OCI-LY1 (cell line): ENCODE measurements around the gene RALGPS2.

ENCODE experiments used
- EZH2 ChIP-seq: fragments of 200-600 bp; sonication (generic), shearing (Covaris generic); IDR thresholded peaks from 2 replicates; pipeline ENCODE4 v1.8.0; 2017; ENCODE audit warnings: borderline replicate concordance, mixed run types, mild to moderate bottlenecking, antibody characterized with exemption, low read length, moderate library complexity, mixed read lengths
- TF ChIP-seq, protein P1 (sequence below): fragments of 200-600 bp; sonication (generic), shearing (Covaris generic); IDR thresholded peaks from 2 replicates; pipeline ENCODE4 v1.5.1; 2017; ENCODE audit warnings: mild to moderate bottlenecking, antibody characterized with exemption, low read length, moderate library complexity, mixed read lengths

DNA sequence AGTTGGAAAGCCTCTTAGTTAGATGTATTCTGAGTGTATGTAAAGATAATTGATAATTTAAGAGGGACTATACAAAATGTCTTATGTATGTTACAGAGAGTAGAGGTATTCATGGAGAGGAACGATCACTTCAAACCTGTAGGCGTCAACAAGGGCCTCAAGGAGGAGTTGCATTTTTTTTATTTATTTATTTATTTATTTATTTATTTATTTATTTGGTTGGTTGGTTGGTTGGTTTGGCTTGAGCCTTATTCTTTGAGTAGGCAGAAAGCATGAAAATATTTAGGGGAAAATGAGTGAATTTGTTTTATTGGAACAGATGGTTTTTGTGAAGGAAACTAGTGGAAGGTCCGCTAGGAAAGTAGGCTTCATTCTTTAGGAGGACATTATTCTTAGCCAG is 137.4 kb downstream of the RALGPS2 start:
- TF ChIP-seq EZH2, result no peak
- TF ChIP-seq, protein P1, sequence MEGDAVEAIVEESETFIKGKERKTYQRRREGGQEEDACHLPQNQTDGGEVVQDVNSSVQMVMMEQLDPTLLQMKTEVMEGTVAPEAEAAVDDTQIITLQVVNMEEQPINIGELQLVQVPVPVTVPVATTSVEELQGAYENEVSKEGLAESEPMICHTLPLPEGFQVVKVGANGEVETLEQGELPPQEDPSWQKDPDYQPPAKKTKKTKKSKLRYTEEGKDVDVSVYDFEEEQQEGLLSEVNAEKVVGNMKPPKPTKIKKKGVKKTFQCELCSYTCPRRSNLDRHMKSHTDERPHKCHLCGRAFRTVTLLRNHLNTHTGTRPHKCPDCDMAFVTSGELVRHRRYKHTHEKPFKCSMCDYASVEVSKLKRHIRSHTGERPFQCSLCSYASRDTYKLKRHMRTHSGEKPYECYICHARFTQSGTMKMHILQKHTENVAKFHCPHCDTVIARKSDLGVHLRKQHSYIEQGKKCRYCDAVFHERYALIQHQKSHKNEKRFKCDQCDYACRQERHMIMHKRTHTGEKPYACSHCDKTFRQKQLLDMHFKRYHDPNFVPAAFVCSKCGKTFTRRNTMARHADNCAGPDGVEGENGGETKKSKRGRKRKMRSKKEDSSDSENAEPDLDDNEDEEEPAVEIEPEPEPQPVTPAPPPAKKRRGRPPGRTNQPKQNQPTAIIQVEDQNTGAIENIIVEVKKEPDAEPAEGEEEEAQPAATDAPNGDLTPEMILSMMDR, result no peak
